ENCODE results near the gene TSPAN15. TPM values are rescaled to one million over a fixed set of nuclear protein-coding genes. Genes with fewer than 3 reads are reported as not detected.

The TSPAN15 gene
- total and polyA plus RNA-seq, 8 donors = 34.4 to 67.9 (median 41.5) TPM

DNA sequence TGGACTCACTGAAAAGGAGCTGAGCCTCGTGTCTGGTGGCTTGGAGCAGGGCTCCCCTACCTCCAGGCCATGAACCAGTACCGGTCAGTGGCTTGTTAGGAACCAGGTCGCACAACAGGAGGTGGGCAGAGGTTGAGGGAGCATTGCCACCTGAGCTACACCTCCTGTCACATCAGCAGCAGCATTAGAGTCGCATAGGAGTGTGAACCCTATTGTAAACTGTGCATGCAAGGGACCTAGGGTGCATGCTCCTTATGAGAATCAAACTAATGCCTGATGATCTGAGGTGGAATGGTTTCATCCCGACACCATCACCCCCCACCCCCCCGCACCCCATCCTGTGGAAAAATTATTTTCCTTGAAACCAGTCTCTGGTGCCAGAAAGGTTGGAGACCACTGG is 50.4 kb downstream of the TSPAN15 start:
- DNase-seq (no peak), ATAC-seq (no peak)
- TF ChIP-seq CTCF (IDR thresholded peaks at IDR 0.05) = no peak
- intact Hi-C loops (cut with DNase I) = loop anchor here (10.0 kb wide), 2 partner anchors 87 to 267 kb away; partner anchors contain the start of gene TACR2 (in 1 of the 2)
- Histone ChIP-seq H3K4me3 (no peak overlapping the region), H3K27me3 (no peaks in the 10 kb centered on the region), H3K4me1 (no peaks in the 10 kb centered on the region), H3K36me3 (peaks cover 0 to 5% of the 10 kb centered on the region in 2 donors), H3K9me3 (no peaks in the 10 kb centered on the region), H3K27ac (no peak overlapping the region)

- ATAC-seq (no peak), DNase-seq (no peak)
- Histone ChIP-seq H3K4me1 (peaks cover 0 to 7% of the 10 kb centered on the region in 2 donors), H3K36me3 (peaks cover 0 to 5% of the 10 kb centered on the region in 2 donors), H3K4me3 (no peak overlapping the region), H3K27me3 (no peaks in the 10 kb centered on the region), H3K27ac (no peak overlapping the region), H3K9me3 (no peaks in the 10 kb centered on the region)
- TF ChIP-seq CTCF (IDR thresholded peaks at IDR 0.05) = no peak
- intact Hi-C loops (cut with DNase I) = loop anchor here (10.0 kb wide), 2 partner anchors 88 to 268 kb away; partner anchors contain the start of gene TACR2 (in 1 of the 2)
Observed at GRCh38 chr10:69502589-69502988, 51.3 kb downstream of the TSPAN15 start.

DNA sequence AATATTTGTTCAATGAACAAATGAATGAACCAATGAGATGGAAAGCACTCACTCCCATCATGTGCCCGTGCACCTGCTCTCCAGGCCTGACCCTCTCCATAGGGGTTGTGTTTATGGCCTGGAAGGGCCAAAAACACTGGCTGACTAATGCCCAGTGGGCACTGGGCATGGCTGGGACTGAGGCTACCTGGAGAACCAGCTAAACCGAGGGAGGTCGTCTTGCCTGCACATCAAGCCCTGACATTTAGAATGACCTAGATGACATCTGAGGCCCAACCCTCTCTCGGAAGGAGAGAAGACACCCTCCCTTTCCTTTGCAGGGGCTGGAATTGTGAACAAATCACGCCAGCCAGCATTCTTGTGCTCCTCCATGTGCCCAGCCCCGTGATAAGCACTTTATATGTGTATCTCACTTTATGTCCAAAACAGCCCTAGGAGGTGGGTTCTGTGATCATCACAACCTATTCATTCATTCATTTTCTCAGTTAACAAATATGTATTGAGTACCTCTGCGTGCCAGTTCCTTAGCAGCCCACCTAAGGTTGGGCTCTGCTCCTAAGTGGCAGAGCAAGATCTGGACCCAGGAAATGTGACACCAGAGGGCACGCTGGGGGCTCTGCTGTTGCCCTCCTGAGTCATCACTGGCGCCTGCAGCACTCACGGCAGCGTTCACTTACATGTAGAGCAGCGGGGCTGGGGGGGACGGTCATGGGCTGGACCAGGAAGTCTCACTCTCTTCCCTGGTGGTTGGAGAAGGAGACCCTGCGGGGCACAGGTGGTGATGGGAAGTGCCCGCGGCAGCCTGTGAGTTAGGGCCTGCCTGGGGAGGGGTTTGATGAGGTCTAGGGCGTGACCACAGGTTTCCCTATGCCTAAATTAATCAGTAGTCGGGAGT is 52.0 kb downstream of the TSPAN15 start:
- H3K27me3 ChIP-seq = no peaks in the 10 kb centered on the region
- ATAC-seq (no peak), DNase-seq (no peak)
- intact Hi-C loops (cut with DNase I) = loop anchor here (10.0 kb wide), 2 partner anchors 88 to 268 kb away; partner anchors contain the start of gene TACR2 (in 1 of the 2)
- TF ChIP-seq CTCF (IDR thresholded peaks at IDR 0.05) = no peak
- H3K4me1 ChIP-seq = peaks cover 0 to 12% of the 10 kb centered on the region in 2 donors
- peaks cover 0 to 5% of the 10 kb centered on the region in 2 donors for H3K36me3 ChIP-seq
- no peak overlapping the region for H3K27ac ChIP-seq
- no peaks in the 10 kb centered on the region for H3K9me3 ChIP-seq
- no peak overlapping the region for H3K4me3 ChIP-seq

- no peak for TF ChIP-seq CTCF (IDR thresholded peaks at IDR 0.05)
- intact Hi-C loops (cut with DNase I) = loop anchor here (10.0 kb wide), 2 partner anchors 89 to 269 kb away; partner anchors contain the start of gene TACR2 (in 1 of the 2)
- Histone ChIP-seq H3K27me3 (no peaks in the 10 kb centered on the region), H3K9me3 (no peaks in the 10 kb centered on the region), H3K4me1 (peaks cover 0 to 12% of the 10 kb centered on the region in 2 donors), H3K27ac (no peak overlapping the region), H3K36me3 (peaks cover 0 to 5% of the 10 kb centered on the region in 2 donors), H3K4me3 (no peak overlapping the region)
- DNase-seq = no peak
- ATAC-seq = no peak
Observed at GRCh38 chr10:69503896-69504265, 52.6 kb downstream of the TSPAN15 start.

DNA sequence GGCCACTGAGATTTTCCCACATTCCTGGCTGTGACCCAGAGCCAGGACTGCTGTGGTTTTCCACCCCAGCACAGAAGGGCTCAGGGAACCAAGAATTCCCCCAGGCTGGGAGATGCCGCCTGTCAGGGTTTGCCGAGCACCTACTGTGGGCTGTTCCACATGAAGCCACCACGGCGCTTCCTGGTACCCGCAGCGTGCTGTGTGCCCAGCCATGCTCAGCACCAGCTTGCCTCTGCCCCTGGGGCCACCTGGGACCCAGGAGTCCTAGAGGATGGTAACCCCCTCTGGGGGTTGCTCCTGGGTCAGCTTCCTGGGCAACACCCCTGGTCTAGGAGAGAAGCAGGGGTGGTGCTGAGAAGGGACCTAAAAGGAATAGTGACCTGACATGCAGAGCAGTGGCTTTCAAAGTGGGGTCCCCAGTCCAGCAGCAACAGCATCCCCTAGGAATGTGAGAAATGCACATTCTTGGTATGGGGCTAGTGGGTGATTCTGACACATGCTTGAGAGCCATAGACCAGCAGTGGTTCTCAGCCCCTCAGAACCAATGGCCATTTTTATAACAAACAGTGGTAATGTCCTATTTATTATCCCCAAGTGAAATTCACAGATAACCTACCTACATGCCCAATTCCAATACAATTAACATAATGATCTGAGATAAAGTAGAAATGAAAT is 53.4 kb downstream of the TSPAN15 start:
- TF ChIP-seq CTCF (IDR thresholded peaks at IDR 0.05) = no peak
- peaks cover 0 to 5% of the 10 kb centered on the region in 2 donors for H3K36me3 ChIP-seq
- H3K27me3 ChIP-seq = no peaks in the 10 kb centered on the region
- no peak overlapping the region for H3K4me3 ChIP-seq
- intact Hi-C loops (cut with DNase I) = loop anchor here (5.0 to 10.0 kb wide), 3 partner anchors 77 to 270 kb away; partner anchors contain the start of gene TACR2 (in 1 of the 2)
- no peaks in the 10 kb centered on the region for H3K9me3 ChIP-seq
- no peak overlapping the region for H3K27ac ChIP-seq
- DNase-seq (no peak), ATAC-seq (no peak)
- H3K4me1 ChIP-seq = peaks cover 0 to 12% of the 10 kb centered on the region in 2 donors

Data from left lung (tissue), 10 donors.